Keratinocyte (primary cell): ENCODE measurements around the gene DCAF7. TPM values are rescaled to one million over a fixed set of nuclear protein-coding genes. Genes with fewer than 3 reads are reported as not detected.

Source experiments
- DNase-seq: peaks from one replicate; pipeline ENCODE4 v3.0.0-alpha.2; 2011; ENCODE audit warnings: low read depth, missing footprints, low spot score
- FAIRE-seq: peaks from 2 replicates; lab custom pipeline; 2011; peaks lifted over from hg19 to GRCh38; lab: Jason Lieb, UNC
- H2AFZ ChIP-seq: 2 replicates; pipeline ENCODE4 v1.6.0; 2012; ENCODE audit warnings: low read length, control low read depth, inconsistent platforms; ENCODE audit not compliant: control insufficient read depth
- H3K27ac ChIP-seq: 2 replicates; pipeline ENCODE4 v1.5.1; 2011; ENCODE audit warnings: low read length; ENCODE audit not compliant: control insufficient read depth, insufficient read depth
- H3K27me3 ChIP-seq: 3 replicates; pipeline ENCODE4 v1.6.0; 2011; ENCODE audit warnings: low read length; ENCODE audit not compliant: control insufficient read depth, insufficient read depth; ENCODE audit errors: extremely low read depth
- H3K36me3 ChIP-seq, 2 experiments: 2 replicates in 1 of 2; 3 replicates in 1 of 2; pipeline ENCODE4 v1.5.1; 2011; ENCODE audit warnings: low read length in 2 of 2, mild to moderate bottlenecking in 1 of 2; ENCODE audit not compliant: control insufficient read depth in 2 of 2, insufficient read depth in 2 of 2; ENCODE audit errors: extremely low read depth in 1 of 2
- H3K4me1 ChIP-seq: 3 replicates; pipeline ENCODE4 v1.5.1; 2011; ENCODE audit warnings: low read length; ENCODE audit not compliant: control insufficient read depth, insufficient read depth; ENCODE audit errors: extremely low read depth
- H3K4me2 ChIP-seq: 3 replicates; pipeline ENCODE4 v1.6.0; 2011; ENCODE audit warnings: low read depth, low read length; ENCODE audit not compliant: control insufficient read depth, insufficient read depth; ENCODE audit errors: extremely low read depth
- H3K4me3 ChIP-seq, 3 experiments: fragments of 200-600 bp in 1 of 3; sonication (generic) in 1 of 3; 2 replicates in 2 of 3; 3 replicates in 1 of 3; pipeline ENCODE4 v1.5.1; 2011 to 2016; ENCODE audit warnings: low read length in 3 of 3, mild to moderate bottlenecking in 3 of 3, control low read depth in 2 of 3, inconsistent platforms in 1 of 3, low read depth in 1 of 3, mixed read lengths in 1 of 3, mixed run types in 1 of 3, moderate library complexity in 1 of 3; ENCODE audit not compliant: control insufficient read depth in 2 of 3, insufficient read depth in 2 of 3; ENCODE audit errors: extremely low read depth in 1 of 3
- H3K79me2 ChIP-seq: 2 replicates; pipeline ENCODE4 v1.6.0; 2012; ENCODE audit warnings: low read length; ENCODE audit not compliant: control insufficient read depth, insufficient read depth
- H3K9ac ChIP-seq: 3 replicates; pipeline ENCODE4 v1.6.0; 2011; ENCODE audit warnings: low read length; ENCODE audit not compliant: control insufficient read depth, insufficient read depth; ENCODE audit errors: extremely low read depth
- H3K9me1 ChIP-seq: 3 replicates; pipeline ENCODE4 v1.6.0; 2011; ENCODE audit warnings: low read length; ENCODE audit not compliant: control insufficient read depth, insufficient read depth; ENCODE audit errors: extremely low read depth
- H3K9me3 ChIP-seq: 2 replicates; pipeline ENCODE4 v1.5.1; 2012; ENCODE audit warnings: low read depth, low read length; ENCODE audit not compliant: control insufficient read depth
- H4K20me1 ChIP-seq: 3 replicates; pipeline ENCODE4 v1.6.0; 2011; ENCODE audit warnings: low read length; ENCODE audit not compliant: control insufficient read depth, insufficient read depth; ENCODE audit errors: extremely low read depth
- EZH2 ChIP-seq: IDR thresholded peaks from one replicate; pipeline ENCODE4 v1.6.1; 2012; ENCODE audit warnings: inconsistent platforms, mild to moderate bottlenecking, low read length, moderate library complexity
- dilution Hi-C: fragments of 300-500 bp; cut with MboI; formaldehyde crosslinking; loops from one replicate; pipeline ENCODE4 v1.7.0; 2020; ENCODE audit warnings: low sequenced_read_pairs; ENCODE audit not compliant: extremely low pct_ligation_motif_present
- polyA plus RNA-seq, 5 experiments: library from polyadenylated mRNA; depleted of rRNA in 3 of 5; stranded (reverse) in 3 of 5; stranded (forward) in 1 of 5; unstranded in 1 of 5; fragments of >200 nt; gene quantifications; 1 replicate in 1 of 5; 2 replicates in 3 of 5; 3 replicates in 1 of 5; pipeline versions ENCODE4 v1.2.1 to v1.2.3, GENCODE V29; 2011 to 2012; ENCODE audit warnings: missing spikeins in 2 of 5, low read depth in 1 of 5, low replicate concordance in 1 of 5
- small RNA-seq, 3 experiments: library from RNA; depleted of rRNA; stranded (forward); fragments of <200 nt; gene quantifications; one replicate each; pipeline ENCODE3, GENCODE V24; 2012; ENCODE audit warnings: low read depth in 3 of 3, low replicate concordance in 1 of 3; ENCODE audit not compliant: insufficient read length in 3 of 3
- TF ChIP-seq, protein P1 (sequence below), 3 experiments: IDR thresholded peaks in 1 of 3; conservative IDR thresholded peaks in 1 of 3; optimal IDR thresholded peaks in 1 of 3; 2 replicates in 2 of 3; 3 replicates in 1 of 3; pipeline versions ENCODE3 to v1.5.1; 2011; ENCODE audit warnings: low read length in 3 of 3, mild to moderate bottlenecking in 3 of 3, moderate library complexity in 2 of 3, control low read depth in 1 of 3, inconsistent platforms in 1 of 3; ENCODE audit not compliant: insufficient read depth in 2 of 3; ENCODE audit errors: extremely low read depth in 1 of 3

Gene DCAF7
- polyA plus RNA-seq, 1 donor (not counting 4 experiments of a cell fraction or from before 2014, with no cell fraction given) = 32.6 TPM

DNA sequence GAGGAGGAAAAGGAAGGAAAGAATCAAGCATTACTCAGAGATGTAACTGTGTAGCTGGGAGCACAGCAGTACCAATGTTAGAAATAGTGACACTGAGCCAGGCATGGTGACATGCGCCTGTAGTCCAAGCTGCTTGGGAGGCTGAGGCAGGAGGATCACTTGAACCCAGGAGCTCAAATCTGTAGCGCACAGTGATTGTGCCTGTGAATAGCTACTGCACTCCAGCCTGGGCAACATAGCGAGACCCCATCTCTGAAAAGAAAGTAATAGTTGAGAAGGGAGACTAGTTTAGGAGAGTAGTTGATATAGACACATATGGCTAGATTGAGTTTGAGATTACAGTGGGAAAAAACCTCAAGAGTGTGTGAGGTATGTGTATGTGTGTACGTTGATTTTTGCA is 89.8 kb downstream of the DCAF7 start:
- H3K9me1 ChIP-seq = peaks cover 2% of the 10 kb centered on the region
- no peak for TF ChIP-seq EZH2
- TF ChIP-seq, protein P1, sequence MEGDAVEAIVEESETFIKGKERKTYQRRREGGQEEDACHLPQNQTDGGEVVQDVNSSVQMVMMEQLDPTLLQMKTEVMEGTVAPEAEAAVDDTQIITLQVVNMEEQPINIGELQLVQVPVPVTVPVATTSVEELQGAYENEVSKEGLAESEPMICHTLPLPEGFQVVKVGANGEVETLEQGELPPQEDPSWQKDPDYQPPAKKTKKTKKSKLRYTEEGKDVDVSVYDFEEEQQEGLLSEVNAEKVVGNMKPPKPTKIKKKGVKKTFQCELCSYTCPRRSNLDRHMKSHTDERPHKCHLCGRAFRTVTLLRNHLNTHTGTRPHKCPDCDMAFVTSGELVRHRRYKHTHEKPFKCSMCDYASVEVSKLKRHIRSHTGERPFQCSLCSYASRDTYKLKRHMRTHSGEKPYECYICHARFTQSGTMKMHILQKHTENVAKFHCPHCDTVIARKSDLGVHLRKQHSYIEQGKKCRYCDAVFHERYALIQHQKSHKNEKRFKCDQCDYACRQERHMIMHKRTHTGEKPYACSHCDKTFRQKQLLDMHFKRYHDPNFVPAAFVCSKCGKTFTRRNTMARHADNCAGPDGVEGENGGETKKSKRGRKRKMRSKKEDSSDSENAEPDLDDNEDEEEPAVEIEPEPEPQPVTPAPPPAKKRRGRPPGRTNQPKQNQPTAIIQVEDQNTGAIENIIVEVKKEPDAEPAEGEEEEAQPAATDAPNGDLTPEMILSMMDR (optimal IDR thresholded peaks at IDR 0.05 in 1 of 3, IDR thresholded peaks at IDR 0.05 in 1 of 3, conservative IDR thresholded peaks at IDR 0.05 in 1 of 3; ENCODE audit: extremely low read depth in 1 of 3, insufficient read depth in 2 of 3, low read length in 3 of 3) = no peak
- H3K9me3 ChIP-seq = no peaks in the 10 kb centered on the region
- no peak overlapping the region for H3K4me3 ChIP-seq
- H3K27ac ChIP-seq = no peak overlapping the region
- DNase-seq = no peak
- H3K4me1 ChIP-seq = no peaks in the 10 kb centered on the region
- H3K79me2 ChIP-seq = no peaks in the 10 kb centered on the region
- H4K20me1 ChIP-seq = no peaks in the 10 kb centered on the region
- no peak overlapping the region for H3K4me2 ChIP-seq
- H3K9ac ChIP-seq = no peak overlapping the region
- dilution Hi-C loops = no loop called here
- H3K27me3 ChIP-seq = no peaks in the 10 kb centered on the region
- no peak for FAIRE-seq
- H2AFZ ChIP-seq = no peak overlapping the region
- peaks cover 8 to 10% of the 10 kb centered on the region in 2 experiments for H3K36me3 ChIP-seq

DNA sequence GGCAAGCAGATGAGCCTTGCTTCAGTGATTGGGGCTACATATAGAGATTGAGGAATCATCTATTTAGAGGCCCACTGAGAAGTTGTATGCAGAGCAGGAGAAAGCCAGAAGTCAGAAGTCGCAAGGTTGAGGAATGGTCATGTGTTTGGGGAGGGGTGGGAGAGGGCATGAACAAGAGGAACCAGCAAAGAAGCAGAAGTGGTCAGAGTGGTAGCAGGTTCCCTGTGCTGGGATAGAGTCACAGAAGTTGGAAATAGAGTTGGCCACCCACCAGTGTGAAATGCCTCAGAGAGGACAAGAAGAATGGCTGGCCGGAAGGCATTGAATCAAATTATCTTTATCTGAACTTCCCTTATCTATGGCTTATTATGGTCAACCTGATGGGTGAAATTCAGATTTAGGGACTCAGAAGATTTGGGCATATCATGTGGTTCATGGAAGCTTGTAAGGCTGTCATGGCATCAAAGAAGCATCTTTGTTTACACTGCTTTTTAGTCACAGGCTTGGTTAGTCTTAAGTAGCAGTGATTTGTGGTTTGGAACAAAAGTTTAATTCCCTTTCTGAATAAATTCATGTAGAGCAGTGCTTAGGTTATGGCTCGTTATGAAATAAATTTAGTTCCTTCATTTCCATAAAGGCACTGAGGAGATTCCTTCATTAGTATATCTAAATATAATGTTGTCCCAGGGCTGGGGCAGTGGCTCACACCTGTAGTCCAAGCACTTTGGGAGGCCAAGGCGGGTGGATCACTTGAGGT is 91.6 kb downstream of the DCAF7 start:
- Histone ChIP-seq H3K27me3 (no peaks in the 10 kb centered on the region), H3K4me3 (no peak overlapping the region), H3K27ac (no peak overlapping the region), H3K4me1 (peaks cover 16% of the 10 kb centered on the region), H2AFZ (no peak overlapping the region), H3K4me2 (no peak overlapping the region), H3K9me1 (peaks cover 2% of the 10 kb centered on the region), H3K36me3 (peaks cover 2 to 3% of the 10 kb centered on the region in 2 experiments), H3K79me2 (no peaks in the 10 kb centered on the region), H3K9ac (no peak overlapping the region), H4K20me1 (no peaks in the 10 kb centered on the region), H3K9me3 (no peaks in the 10 kb centered on the region)
- TF ChIP-seq EZH2 = no peak
- TF ChIP-seq, protein P1 (optimal IDR thresholded peaks at IDR 0.05 in 1 of 3, IDR thresholded peaks at IDR 0.05 in 1 of 3, conservative IDR thresholded peaks at IDR 0.05 in 1 of 3; ENCODE audit: extremely low read depth in 1 of 3, insufficient read depth in 2 of 3, low read length in 3 of 3) = no peak
- DNase-seq (no peak), FAIRE-seq (no peak)
- dilution Hi-C loops = no loop called here

Small RNAs within 50 kb of the gene (small RNA-seq; reads per million reads assigned to genes)
- 0 reads per million in 3 experiments for gene RNU6-288P

Other genes starting within 250 kb of the DCAF7 start
- 14.4 to 21.8 TPM (median 19.4 TPM) in 3 replicates for gene CYB561, start 104.2 kb upstream of the DCAF7 start, polyA plus RNA-seq
- gene ACE, start 73.4 kb upstream of the DCAF7 start, polyA plus RNA-seq = 0.05 to 0.07 TPM in 2 of 3 replicates, not detected in the other
- not detected in 3 replicates for gene KCNH6, start 27.1 kb upstream of the DCAF7 start, polyA plus RNA-seq
- gene TACO1, start 50.4 kb downstream of the DCAF7 start, polyA plus RNA-seq = 17.8 to 27.2 TPM (median 23.5 TPM) in 3 replicates
- 9.8 to 10.2 TPM (median 10.0 TPM) in 3 replicates for gene MAP3K3, start 71.9 kb downstream of the DCAF7 start, polyA plus RNA-seq
- 1.6 to 3.5 TPM (median 3.3 TPM) in 3 replicates for gene LIMD2, start 149.6 kb downstream of the DCAF7 start, polyA plus RNA-seq
- 25.9 to 29.0 TPM (median 26.3 TPM) in 3 replicates for gene STRADA, start 191.3 kb downstream of the DCAF7 start, polyA plus RNA-seq
- gene CCDC47, start 223.1 kb downstream of the DCAF7 start, polyA plus RNA-seq = 56.5 to 86.4 TPM (median 73.6 TPM) in 3 replicates
- 74.8 to 116 TPM (median 86.2 TPM) in 3 replicates for gene DDX42, start 223.7 kb downstream of the DCAF7 start, polyA plus RNA-seq